ENCODE results near the gene KIF20A. TPM values are rescaled to one million over a fixed set of nuclear protein-coding genes. Genes with fewer than 3 reads are reported as not detected.
"Not testable (repeated sequence)": the region's sequence is repeated elsewhere in the genome, so short reads cannot be mapped to it uniquely, and the experiment has no call there.

The KIF20A gene
- total RNA-seq: 1 to 10 TPM in 2 of 4 donors, under 1 TPM in 1, not detected in 1; 0.71 to 1.7 (median 1.4) TPM
- 0.18 TPM for polyA plus RNA-seq
- long read RNA-seq, donor 1: 0 reads
- long read RNA-seq, donor 2: 0 reads
- long read RNA-seq, donor 3: 0 reads
- long read RNA-seq, donor 4: 0 reads

- H3K4me1 ChIP-seq (ENCODE audit: control insufficient read depth, insufficient read depth, low read length): no peaks in the 10 kb centered on the region
- WGBS: under 1% methylated on average over 41 of the region's 41 CpGs
- intact Hi-C loops (cut with DNase I): no loop called here
These were observed at the start of gene KIF20A, which contains the start of gene BRD8 for GRCh38 chr5:138178516-138179276. Gene KIF20A, plus strand, starts transcription at chr5:138179112. Its CDS starts 569 bp downstream, at chr5:138179681. Gene BRD8, minus strand, starts transcription at chr5:138178630. Its CDS starts 16 bp downstream, at chr5:138178614.

GRCh38 chr5:138129347-138129746 is 49.6 kb upstream of the KIF20A start:
- H3K4me1 ChIP-seq (ENCODE audit: control insufficient read depth, insufficient read depth, low read length): no peaks in the 10 kb centered on the region
- no peak overlapping the region for H3K4me3 ChIP-seq (ENCODE audit: low read length)
- intact Hi-C loops (cut with DNase I): no loop called here
- 94% methylated on average over 6 of the region's 6 CpGs for WGBS
- H3K27me3 ChIP-seq (ENCODE audit: control insufficient read depth, insufficient read depth): no peaks in the 10 kb centered on the region
- no peak overlapping the region for H3K27ac ChIP-seq (ENCODE audit: low read length)
- H3K9me3 ChIP-seq (ENCODE audit: control insufficient read depth, low read length): no peaks in the 10 kb centered on the region
- DNase-seq: no peak
- no peak for ATAC-seq

More at GRCh38 chr5:138178516-138179276, at the start of gene KIF20A, which contains the start of gene BRD8:
- Histone ChIP-seq H3K27me3 (ENCODE audit: control insufficient read depth, insufficient read depth) (no peaks in the 10 kb centered on the region), H3K27ac (ENCODE audit: low read length) (peak within 1 kb of the TSS; percentile 81), H3K9me3 (ENCODE audit: control insufficient read depth, low read length) (no peaks in the 10 kb centered on the region), H3K4me3 (ENCODE audit: low read length) (peak within 1 kb of the TSS; percentile 95)
- peak; percentile 96 to 98 (median 97) for DNase-seq
- peak; percentile 98 for ATAC-seq

GRCh38 chr5:138132543-138132942 is 46.4 kb upstream of the KIF20A start:
- H3K27me3 ChIP-seq (ENCODE audit: control insufficient read depth, insufficient read depth): no peaks in the 10 kb centered on the region
- intact Hi-C loops (cut with DNase I): loop anchor here (2.0 to 10.0 kb wide), 6 partner anchors 54 to 368 kb away; no protein-coding TSS in a partner anchor
- H3K4me3 ChIP-seq (ENCODE audit: low read length): peak overlapping the region; percentile 43
- H3K27ac ChIP-seq (ENCODE audit: low read length): no peak overlapping the region
- no peaks in the 10 kb centered on the region for H3K9me3 ChIP-seq (ENCODE audit: control insufficient read depth, low read length)
- DNase-seq (no peak), ATAC-seq (no peak)
- WGBS: 91% methylated on average over 7 of the region's 7 CpGs
- H3K4me1 ChIP-seq (ENCODE audit: control insufficient read depth, insufficient read depth, low read length): no peaks in the 10 kb centered on the region

GRCh38 chr5:138138949-138139780 is 39.7 kb upstream of the KIF20A start, which contains the start of gene NME5:
Gene NME5, minus strand, starts transcription at chr5:138139428. Its CDS starts 648 bp downstream, at chr5:138138780.
- intact Hi-C loops (cut with DNase I): loop anchor here in 3 of 4 donors (10.0 kb wide), 3 partner anchors 64 to 374 kb away; no protein-coding TSS in a partner anchor
- 7% methylated on average over 31 of the region's 31 CpGs for WGBS
- H3K9me3 ChIP-seq (ENCODE audit: control insufficient read depth, low read length): no peaks in the 10 kb centered on the region

GRCh38 chr5:138139781-138140090 is 39.2 kb upstream of the KIF20A start:
- Histone ChIP-seq H3K9me3 (ENCODE audit: control insufficient read depth, low read length) (no peaks in the 10 kb centered on the region), H3K4me1 (ENCODE audit: control insufficient read depth, insufficient read depth, low read length) (no peaks in the 10 kb centered on the region), H3K27me3 (ENCODE audit: control insufficient read depth, insufficient read depth) (no peaks in the 10 kb centered on the region), H3K4me3 (ENCODE audit: low read length) (peak overlapping the region; percentile 80), H3K27ac (ENCODE audit: low read length) (no peak overlapping the region)
- intact Hi-C loops (cut with DNase I): loop anchor here in 3 of 4 donors (10.0 kb wide), 3 partner anchors 65 to 375 kb away; no protein-coding TSS in a partner anchor
- WGBS: 68% methylated on average over 3 of the region's 3 CpGs
- no peak for DNase-seq
- no peak for ATAC-seq

More at GRCh38 chr5:138138949-138139780, 39.7 kb upstream of the KIF20A start, which contains the start of gene NME5:
- Histone ChIP-seq H3K27ac (ENCODE audit: low read length) (no peak within 1 kb of the TSS), H3K27me3 (ENCODE audit: control insufficient read depth, insufficient read depth) (no peaks in the 10 kb centered on the region), H3K4me1 (ENCODE audit: control insufficient read depth, insufficient read depth, low read length) (no peaks in the 10 kb centered on the region), H3K4me3 (ENCODE audit: low read length) (peak within 1 kb of the TSS; percentile 80)
- DNase-seq (peak; percentile 73 to 90 (median 86)), ATAC-seq (peak; percentile 93)

- ATAC-seq (no peak), DNase-seq (no peak)
- 46% methylated on average over 4 of the region's 4 CpGs for WGBS
- Histone ChIP-seq H3K9me3 (ENCODE audit: control insufficient read depth, low read length) (no peaks in the 10 kb centered on the region), H3K4me3 (ENCODE audit: low read length) (no peak overlapping the region), H3K27me3 (ENCODE audit: control insufficient read depth, insufficient read depth) (no peaks in the 10 kb centered on the region), H3K27ac (ENCODE audit: low read length) (no peak overlapping the region), H3K4me1 (ENCODE audit: control insufficient read depth, insufficient read depth, low read length) (no peaks in the 10 kb centered on the region)
- intact Hi-C loops (cut with DNase I): no loop called here
These were observed 38.6 kb upstream of the KIF20A start for GRCh38 chr5:138140268-138140667.

GRCh38 chr5:138141734-138142133 is 37.2 kb upstream of the KIF20A start:
- DNase-seq (no peak), ATAC-seq (no peak)
- intact Hi-C loops (cut with DNase I): no loop called here
- H3K4me3 ChIP-seq (ENCODE audit: low read length): no peak overlapping the region
- H3K27ac ChIP-seq (ENCODE audit: low read length): no peak overlapping the region
- no peaks in the 10 kb centered on the region for H3K9me3 ChIP-seq (ENCODE audit: control insufficient read depth, low read length)
- WGBS: 69% methylated on average over 1 of the region's 1 CpG
- H3K27me3 ChIP-seq (ENCODE audit: control insufficient read depth, insufficient read depth): no peaks in the 10 kb centered on the region
- no peaks in the 10 kb centered on the region for H3K4me1 ChIP-seq (ENCODE audit: control insufficient read depth, insufficient read depth, low read length)

GRCh38 chr5:138143578-138143977 is 35.3 kb upstream of the KIF20A start:
- H3K27ac ChIP-seq (ENCODE audit: low read length); ATAC-seq; H3K4me1 ChIP-seq (ENCODE audit: control insufficient read depth, insufficient read depth, low read length); intact Hi-C loops (cut with DNase I); H3K27me3 ChIP-seq (ENCODE audit: control insufficient read depth, insufficient read depth); H3K9me3 ChIP-seq (ENCODE audit: control insufficient read depth, low read length); H3K4me3 ChIP-seq (ENCODE audit: low read length); DNase-seq: not testable (repeated sequence)
- WGBS: 89% methylated on average over 6 of the region's 6 CpGs

- Histone ChIP-seq H3K9me3 (ENCODE audit: control insufficient read depth, low read length) (no peaks in the 10 kb centered on the region), H3K27ac (ENCODE audit: low read length) (no peak overlapping the region), H3K4me1 (ENCODE audit: control insufficient read depth, insufficient read depth, low read length) (no peaks in the 10 kb centered on the region), H3K4me3 (ENCODE audit: low read length) (no peak overlapping the region), H3K27me3 (ENCODE audit: control insufficient read depth, insufficient read depth) (no peaks in the 10 kb centered on the region)
- WGBS: 43% methylated on average over 1 of the region's 1 CpG
- ATAC-seq (peak; percentile 89 to 97), DNase-seq (peak; percentile 63 to 78 (median 65))
- intact Hi-C loops (cut with DNase I): no loop called here
These were observed 30.1 kb upstream of the KIF20A start for GRCh38 chr5:138148811-138149210.

GRCh38 chr5:138149530-138149929 is 29.4 kb upstream of the KIF20A start:
- 46% methylated on average over 3 of the region's 3 CpGs for WGBS
- DNase-seq (no peak), ATAC-seq (no peak)
- no peaks in the 10 kb centered on the region for H3K27me3 ChIP-seq (ENCODE audit: control insufficient read depth, insufficient read depth)
- H3K4me3 ChIP-seq (ENCODE audit: low read length): no peak overlapping the region
- intact Hi-C loops (cut with DNase I): no loop called here
- H3K27ac ChIP-seq (ENCODE audit: low read length): no peak overlapping the region
- no peaks in the 10 kb centered on the region for H3K4me1 ChIP-seq (ENCODE audit: control insufficient read depth, insufficient read depth, low read length)
- no peaks in the 10 kb centered on the region for H3K9me3 ChIP-seq (ENCODE audit: control insufficient read depth, low read length)

Measured in right cardiac atrium (tissue), 5 donors.